NCI-H2029 (cell line): ENCODE results near the gene LCE7A.

Experiments used
- DNase-seq: peaks from one replicate; lab custom pipeline; 2025; lab: John Stamatoyannopoulos, UW

The LCE7A gene

GRCh38 chr1:152880316-152880715, 20.5 kb downstream of the LCE7A start:
- DNase-seq = no peak

- DNase-seq = no peak
These were observed 21.1 kb downstream of the LCE7A start for GRCh38 chr1:152880907-152881306.

- DNase-seq = no peak
These were observed 24.3 kb downstream of the LCE7A start for GRCh38 chr1:152884085-152884484.

GRCh38 chr1:152884506-152884905, 24.7 kb downstream of the LCE7A start:
- no peak for DNase-seq

- no peak for DNase-seq
These were observed 25.3 kb downstream of the LCE7A start for GRCh38 chr1:152884966-152885624.

- no peak for DNase-seq
These were observed 26.3 kb downstream of the LCE7A start for GRCh38 chr1:152886085-152886484.

GRCh38 chr1:152886758-152887409, 27.1 kb downstream of the LCE7A start:
- DNase-seq = no peak

GRCh38 chr1:152888126-152888525, 28.3 kb downstream of the LCE7A start:
- DNase-seq = no peak

GRCh38 chr1:152899027-152899426, 39.2 kb downstream of the LCE7A start:
- no peak for DNase-seq

- DNase-seq = no peak
These were observed 40.1 kb downstream of the LCE7A start for GRCh38 chr1:152899883-152900282.

- no peak for DNase-seq
These were observed 41.8 kb downstream of the LCE7A start for GRCh38 chr1:152901631-152902030.

GRCh38 chr1:152902636-152903035, 42.8 kb downstream of the LCE7A start:
- DNase-seq = no peak

GRCh38 chr1:152904688-152905440, 45.1 kb downstream of the LCE7A start:
- DNase-seq = no peak

- no peak for DNase-seq
These were observed 46.3 kb downstream of the LCE7A start for GRCh38 chr1:152906023-152906565.

- DNase-seq = no peak
These were observed 48.1 kb downstream of the LCE7A start, which contains the start of gene IVL for GRCh38 chr1:152907686-152908601. IVL (plus strand) TSS chr1:152908546; CDS start chr1:152909798, 1,252 bp downstream.

GRCh38 chr1:152909206-152909605, 49.4 kb downstream of the LCE7A start:
- DNase-seq = no peak
